IMR-90 (cell line): Measurements from ENCODE around the gene IFI30. TPM values are rescaled to one million over a fixed set of nuclear protein-coding genes. Genes with fewer than 3 reads are reported as not detected.

Source experiments
- ATAC-seq: fragments of 200-7000 bp; cut with Tn5 transposase; 2 replicates; pipeline ENCODE4 v1.9.1; 2020; ENCODE audit warnings: low read depth, mild to moderate bottlenecking, moderate library complexity
- BruUV-seq: library from RNA; stranded (reverse); fragments of 400-500 nt; replicated peaks from 2 replicates; lab custom pipeline; 2021; lab: Mats Ljungman, UMichigan
- CTCF ChIA-PET: fragments of 300-600 bp; formaldehyde crosslinking; extraction: SDS; loops from one replicate; lab custom pipeline; 2021; ENCODE audit warnings: antibody characterized with exemption; lab: Yijun Ruan, JAX
- POLR2A ChIA-PET: fragments of 300-600 bp; sonication (Branson Sonifier 250); formaldehyde crosslinking; loops from one replicate; lab custom pipeline; 2022; ENCODE audit warnings: antibody characterized with exemption; ENCODE audit not compliant: unreplicated experiment; lab: Charles Lee
- DNase-seq: peaks from one replicate; pipeline ENCODE4 v3.0.0; 2013
- H2AFZ ChIP-seq: replicated peaks from 2 replicates; pipeline ENCODE3; 2013; ENCODE audit warnings: low read length, mild to moderate bottlenecking; ENCODE audit not compliant: poor library complexity
- H2AK5ac ChIP-seq: 2 replicates; pipeline ENCODE4 v1.6.1; 2013; ENCODE audit warnings: low read depth, low read length, inconsistent platforms
- H2AK9ac ChIP-seq: replicated peaks from 2 replicates; pipeline ENCODE3; 2013; ENCODE audit warnings: mild to moderate bottlenecking, low read depth, low read length, moderate library complexity; ENCODE audit not compliant: poor library complexity
- H2BK120ac ChIP-seq: 2 replicates; pipeline ENCODE4 v1.6.1; 2013; ENCODE audit warnings: low read depth, low read length, inconsistent platforms
- H2BK15ac ChIP-seq: 3 replicates; pipeline ENCODE4 v1.6.1; 2013; ENCODE audit warnings: low read depth, low read length, inconsistent platforms
- H2BK20ac ChIP-seq: 2 replicates; pipeline ENCODE4 v1.6.1; 2013; ENCODE audit warnings: low read depth, mild to moderate bottlenecking, inconsistent platforms, low read length, moderate library complexity
- H2BK5ac ChIP-seq: 2 replicates; pipeline ENCODE4 v1.6.1; 2013; ENCODE audit warnings: mild to moderate bottlenecking, low read depth, low read length, inconsistent platforms; ENCODE audit not compliant: poor library complexity, severe bottlenecking
- H3K14ac ChIP-seq: replicated peaks from 2 replicates; pipeline ENCODE4 v1.6.1; 2013; ENCODE audit warnings: low read depth, low read length, inconsistent platforms
- H3K18ac ChIP-seq: 2 replicates; pipeline ENCODE4 v1.6.1; 2013; ENCODE audit warnings: low read depth, low read length, control low read depth
- H3K23ac ChIP-seq: 2 replicates; pipeline ENCODE4 v1.6.1; 2013; ENCODE audit warnings: low read depth, low read length, inconsistent platforms
- H3K27ac ChIP-seq: 2 replicates; pipeline ENCODE4 v1.5.1; 2013; ENCODE audit warnings: mild to moderate bottlenecking, control low read depth, low read length; ENCODE audit not compliant: insufficient read depth
- H3K27me3 ChIP-seq: 2 replicates; pipeline ENCODE4 v1.6.1; 2013; ENCODE audit warnings: low read length; ENCODE audit not compliant: control insufficient read depth, insufficient read depth
- H3K36me3 ChIP-seq: 2 replicates; pipeline ENCODE4 v1.6.1; 2013; ENCODE audit warnings: low read length, mixed read lengths; ENCODE audit not compliant: control insufficient read depth, insufficient read depth
- H3K4ac ChIP-seq: 2 replicates; pipeline ENCODE4 v1.6.1; 2013; ENCODE audit warnings: low read depth, low read length, inconsistent platforms
- H3K4me1 ChIP-seq: 2 replicates; pipeline ENCODE4 v1.6.1; 2013; ENCODE audit warnings: low read length, mixed read lengths; ENCODE audit not compliant: control insufficient read depth, insufficient read depth
- H3K4me2 ChIP-seq: 2 replicates; pipeline ENCODE4 v1.6.1; 2013; ENCODE audit warnings: low read depth, mild to moderate bottlenecking, control low read depth, low read length, moderate library complexity
- H3K4me3 ChIP-seq: 2 replicates; pipeline ENCODE4 v1.5.1; 2013; ENCODE audit warnings: low read depth, mild to moderate bottlenecking, control low read depth, low read length, moderate library complexity; ENCODE audit not compliant: insufficient read depth
- H3K56ac ChIP-seq: 2 replicates; pipeline ENCODE4 v1.6.1; 2013; ENCODE audit warnings: low read length, inconsistent platforms; ENCODE audit not compliant: insufficient read depth; ENCODE audit errors: extremely low read depth
- H3K79me1 ChIP-seq, 2 experiments: 2 replicates each; pipeline ENCODE4 v1.6.1; 2013; ENCODE audit warnings: low read length in 2 of 2, inconsistent platforms in 1 of 2, low read depth in 1 of 2
- H3K9ac ChIP-seq: 2 replicates; pipeline ENCODE4 v1.6.1; 2013; ENCODE audit warnings: low read depth, low read length, control low read depth
- H3K9me1 ChIP-seq: 2 replicates; pipeline ENCODE4 v1.6.1; 2013; ENCODE audit warnings: low read length, inconsistent platforms; ENCODE audit not compliant: insufficient read depth
- H3K9me3 ChIP-seq: 2 replicates; pipeline ENCODE4 v1.6.1; 2013; ENCODE audit warnings: low read length; ENCODE audit not compliant: control insufficient read depth, insufficient read depth
- H4K20me1 ChIP-seq: 2 replicates; pipeline ENCODE4 v1.6.1; 2013; ENCODE audit warnings: low read length, inconsistent platforms; ENCODE audit not compliant: insufficient read depth
- H4K5ac ChIP-seq: 2 replicates; pipeline ENCODE4 v1.6.1; 2013; ENCODE audit warnings: mild to moderate bottlenecking, low read depth, low read length, control low read depth
- H4K8ac ChIP-seq, 2 experiments: 2 replicates each; pipeline ENCODE4 v1.6.1; 2013; ENCODE audit warnings: low read depth in 2 of 2, low read length in 2 of 2, control low read depth in 1 of 2, inconsistent platforms in 1 of 2
- H4K91ac ChIP-seq: 2 replicates; pipeline ENCODE4 v1.6.1; 2013; ENCODE audit warnings: low read depth, low read length, inconsistent platforms; ENCODE audit not compliant: insufficient read depth
- BHLHE40 ChIP-seq: fragments of 150-350 bp; IDR thresholded peaks from 2 replicates; pipeline ENCODE4 v1.6.1; 2016; ENCODE audit warnings: mild to moderate bottlenecking, low read depth, low read length
- ELK1 ChIP-seq: fragments of 150-350 bp; IDR thresholded peaks from 2 replicates; pipeline ENCODE4 v1.6.1; 2016; ENCODE audit warnings: low read depth, mild to moderate bottlenecking, low read length, moderate library complexity, borderline replicate concordance
- MAZ ChIP-seq: IDR thresholded peaks from 2 replicates; pipeline ENCODE4 v1.6.1; 2012; ENCODE audit warnings: low read depth, mild to moderate bottlenecking, low read length, improper control_type of control experiment, moderate library complexity, borderline replicate concordance
- NFE2L2 ChIP-seq: fragments of 150-350 bp; IDR thresholded peaks from 2 replicates; pipeline ENCODE4 v1.6.1; 2016; ENCODE audit warnings: low read depth, mild to moderate bottlenecking, low read length
- POLR2A ChIP-seq: IDR thresholded peaks from 2 replicates; pipeline ENCODE4 v1.6.1; 2012; ENCODE audit warnings: mild to moderate bottlenecking, low read depth, low read length
- RCOR1 ChIP-seq: IDR thresholded peaks from 2 replicates; pipeline ENCODE4 v1.6.1; 2012; ENCODE audit warnings: mild to moderate bottlenecking, low read length, improper control_type of control experiment; ENCODE audit not compliant: insufficient replicate concordance
- SMC3 ChIP-seq: fragments of 150-350 bp; IDR thresholded peaks from 2 replicates; pipeline ENCODE4 v1.6.1; 2016; ENCODE audit warnings: low read depth, mild to moderate bottlenecking, antibody characterized with exemption, low read length, moderate library complexity
- WGBS, 2 experiments: methylation state at CpG; one replicate each; pipeline versions ENCODE4 v1.1.5 to v1.1.7; 2013; ENCODE audit warnings: missing lambda C conversion rate in 2 of 2; ENCODE audit not compliant: insufficient read length in 1 of 2; ENCODE audit errors: extremely low coverage in 2 of 2; 5-methylcytosine and 5-hydroxymethylcytosine counted together
- dilution Hi-C: fragments of 300-500 bp; cut with HindIII; formaldehyde crosslinking; loops from one replicate; pipeline ENCODE4 v1.14.3; 2018; ENCODE audit warnings: low sequenced_read_pairs; ENCODE audit not compliant: unreplicated experiment
- in situ Hi-C: fragments of 300-500 bp; cut with MboI; formaldehyde crosslinking; loops from 3 replicates; pipeline ENCODE4 v1.14.3; 2019; ENCODE audit warnings: low sequenced_read_pairs, inconsistent platforms, mixed read lengths
- intact Hi-C: fragments of 100-400 bp; cut with micrococcal nuclease; formaldehyde crosslinking; loops from 2 replicates; pipeline ENCODE4 v1.10.0; 2022
- polyA plus RNA-seq, 3 experiments: library from polyadenylated mRNA; depleted of rRNA; stranded (reverse); fragments of >200 nt; gene quantifications; 2 replicates each; pipeline ENCODE4 v1.2.3, GENCODE V29; 2012; ENCODE audit warnings: low replicate concordance in 1 of 3
- total RNA-seq: library from RNA; depleted of rRNA; stranded (reverse); fragments of >200 nt; gene quantifications from 2 replicates; pipeline ENCODE4 v1.2.3, GENCODE V29; 2012

IFI30 gene
- total and polyA plus RNA-seq, 2 of the 4 experiments (the other 2 are of a cell fraction): 2.3 TPM

GRCh38 chr19:18203408-18203862 lies 29.8 kb downstream of the IFI30 start:
- no peak overlapping the region for H3K56ac ChIP-seq
- ChIA-PET CTCF (no interaction called here), POLR2A (no interaction called here)
- H2BK120ac ChIP-seq: no peak overlapping the region
- H3K9ac ChIP-seq: peak overlapping the region; percentile 62
- H3K79me1 ChIP-seq: peaks cover 4 to 45% of the 10 kb centered on the region in 2 experiments
- dilution Hi-C loops: no loop called here
- 0 out of 2 replicates have a peak overlapping the region, but pooled peaks have one; percentile 71 for H3K14ac ChIP-seq
- H2BK15ac ChIP-seq: no peak overlapping the region
- peak overlapping the region; percentile 4 for H2BK5ac ChIP-seq
- H2AFZ ChIP-seq: peak overlapping the region; percentile 94
- H3K36me3 ChIP-seq: peaks cover 12% of the 10 kb centered on the region
- H2AK5ac ChIP-seq: peak overlapping the region; percentile 43
- H3K18ac ChIP-seq: no peak overlapping the region
- peak overlapping the region in 1 of 2 experiments; percentile 19; a peak in 1 of 4 replicates for H4K8ac ChIP-seq
- H4K91ac ChIP-seq: peak overlapping the region; percentile 27; the same call in 1 of the 2 replicates
- H3K9me3 ChIP-seq: no peaks in the 10 kb centered on the region
- no peak overlapping the region for H2BK20ac ChIP-seq
- no TSS peak for BruUV-seq
- H4K20me1 ChIP-seq: peaks cover 11% of the 10 kb centered on the region; the same call in 1 of the 2 replicates
- intact Hi-C loops: loop anchor here (5.0 to 10.0 kb wide), 2 partner anchors 119 to 211 kb away; partner anchors contain the start of genes LSM4 and SSBP4
- H3K4me1 ChIP-seq: peaks cover 14% of the 10 kb centered on the region
- 0% methylated on average over 16 of the region's 38 CpGs; no CpG with 5 or more reads in 1 of the 2 experiments for WGBS, 2 experiments
- H3K4me3 ChIP-seq: peak overlapping the region; percentile 75
- in situ Hi-C loops: no loop called here
- ATAC-seq (no peak), DNase-seq (no peak)
- no peak overlapping the region for H4K5ac ChIP-seq
- TF ChIP-seq NFE2L2 (no peak), POLR2A (no peak), MAZ (no peak), SMC3 (no peak), ELK1 (no peak), BHLHE40 (no peak), RCOR1 (no peak)
- H3K27me3 ChIP-seq: no peaks in the 10 kb centered on the region
- peak overlapping the region; percentile 53 for H3K27ac ChIP-seq
- peak overlapping the region; percentile 90; the same call in 1 of the 2 replicates for H3K23ac ChIP-seq
- peak overlapping the region; percentile 88 for H2AK9ac ChIP-seq
- peaks cover 11% of the 10 kb centered on the region; the same call in 1 of the 2 replicates for H3K9me1 ChIP-seq
- 0 out of 2 replicates have a peak overlapping the region, but pooled peaks have one; percentile 48 for H3K4ac ChIP-seq
- H3K4me2 ChIP-seq: peak overlapping the region; percentile 98
